ENCODE measurements around the gene SLC16A8. TPM values are rescaled to one million over a fixed set of nuclear protein-coding genes. Genes with fewer than 3 reads are reported as not detected.
A peak's percentile ranks its signal among the peaks of the same experiment; 100 is the strongest.
"Not testable (repeated sequence)": the region's sequence is repeated elsewhere in the genome, so short reads cannot be mapped to it uniquely, and the experiment has no call there.

Gene SLC16A8
- polyA plus RNA-seq (2013, experiment 1 of 2; ENCODE audit: insufficient read length): 0.21 TPM
- 0.48 TPM for polyA plus RNA-seq (2013, experiment 2 of 2; ENCODE audit: insufficient read length)

GRCh38 chr22:38083931-38084631 lies at the start of gene SLC16A8:
SLC16A8 (minus strand) TSS chr22:38084184; CDS start chr22:38082873, 1,311 bp downstream.
- no peak for DNase-seq

- DNase-seq: no peak
Measured at GRCh38 chr22:38133331-38133730, 49.3 kb upstream of the SLC16A8 start.

GRCh38 chr22:38132794-38133193 lies 48.8 kb upstream of the SLC16A8 start:
- DNase-seq: no peak

- no peak for DNase-seq
Measured at GRCh38 chr22:38132136-38132535, 48.2 kb upstream of the SLC16A8 start.

- no peak for DNase-seq
Measured at GRCh38 chr22:38131399-38131798, 47.4 kb upstream of the SLC16A8 start.

- DNase-seq: no peak
Measured at GRCh38 chr22:38129856-38130255, 45.9 kb upstream of the SLC16A8 start.

GRCh38 chr22:38129021-38129420 lies 45.0 kb upstream of the SLC16A8 start:
- no peak for DNase-seq

GRCh38 chr22:38127869-38128268 lies 43.9 kb upstream of the SLC16A8 start:
- no peak for DNase-seq

GRCh38 chr22:38126928-38127668 lies 43.1 kb upstream of the SLC16A8 start:
- DNase-seq: no peak

GRCh38 chr22:38125751-38126201 lies 41.8 kb upstream of the SLC16A8 start:
- DNase-seq: no peak

- no peak for DNase-seq
Measured at GRCh38 chr22:38125038-38125610, 41.1 kb upstream of the SLC16A8 start.

- no peak for DNase-seq
Measured at GRCh38 chr22:38124236-38124974, 40.4 kb upstream of the SLC16A8 start.

GRCh38 chr22:38122616-38123015 lies 38.6 kb upstream of the SLC16A8 start:
- DNase-seq: no peak

GRCh38 chr22:38120359-38121110 lies 36.6 kb upstream of the SLC16A8 start:
- DNase-seq: no peak

GRCh38 chr22:38118747-38119146 lies 34.8 kb upstream of the SLC16A8 start:
- DNase-seq: not testable (repeated sequence)

- no peak for DNase-seq
Measured at GRCh38 chr22:38118182-38118581, 34.2 kb upstream of the SLC16A8 start.

- not testable (repeated sequence) for DNase-seq
Measured at GRCh38 chr22:38117556-38117955, 33.6 kb upstream of the SLC16A8 start.

GRCh38 chr22:38115423-38116205 lies 31.6 kb upstream of the SLC16A8 start:
- DNase-seq: no peak

GRCh38 chr22:38114484-38115398 lies 30.8 kb upstream of the SLC16A8 start:
- peak; percentile 75 for DNase-seq

GRCh38 chr22:38112381-38112780 lies 28.4 kb upstream of the SLC16A8 start:
- DNase-seq: no peak

Measured in fibroblast of skin of abdomen (primary cell).